Measurements from ENCODE around the gene SLC22A8. TPM values are rescaled to one million over a fixed set of nuclear protein-coding genes. Genes with fewer than 3 reads are reported as not detected.

Gene SLC22A8
- total RNA-seq, 1 donor from 2014 or later = not detected

- H3K9me3 Mint-ChIP-seq = no peaks in the 10 kb centered on the region
- no peaks in the 10 kb centered on the region for H3K36me3 Mint-ChIP-seq (ENCODE audit: low read depth)
- no peaks in the 10 kb centered on the region for H3K4me1 Mint-ChIP-seq
- intact Hi-C loops (cut with micrococcal nuclease) = no loop called here
- no peak overlapping the region for H3K4me3 Mint-ChIP-seq
- H3K27ac Mint-ChIP-seq = no peak overlapping the region
- H3K27me3 Mint-ChIP-seq = peaks cover 17% of the 10 kb centered on the region
- DNase-seq (no peak), ATAC-seq (ENCODE audit: low read depth) (no peak)
- TF ChIP-seq CTCF (IDR thresholded peaks at IDR 0.05) = no peak
- CTCF ChIA-PET = no interaction called here
- POLR2A ChIA-PET = no interaction called here
These were observed 27.4 kb downstream of the SLC22A8 start for GRCh38 chr11:62988276-62988675.

GRCh38 chr11:62985041-62985750 lies 30.4 kb downstream of the SLC22A8 start:
- Mint-ChIP-seq H3K9me3 (no peaks in the 10 kb centered on the region), H3K4me1 (no peaks in the 10 kb centered on the region), H3K27ac (no peak overlapping the region), H3K4me3 (no peak overlapping the region), H3K36me3 (ENCODE audit: low read depth) (no peaks in the 10 kb centered on the region), H3K27me3 (peaks cover 10% of the 10 kb centered on the region)
- ChIA-PET POLR2A (no interaction called here), CTCF (no interaction called here)
- ATAC-seq (ENCODE audit: low read depth) = no peak
- DNase-seq = no peak
- intact Hi-C loops (cut with micrococcal nuclease) = no loop called here
- TF ChIP-seq CTCF (IDR thresholded peaks at IDR 0.05) = no peak

- Mint-ChIP-seq H3K27me3 (peaks cover 11% of the 10 kb centered on the region), H3K27ac (no peak within 1 kb of the TSS), H3K9me3 (no peaks in the 10 kb centered on the region), H3K36me3 (ENCODE audit: low read depth) (no peaks in the 10 kb centered on the region), H3K4me3 (no peak within 1 kb of the TSS), H3K4me1 (no peaks in the 10 kb centered on the region)
- CTCF ChIA-PET = no interaction called here
- TF ChIP-seq CTCF (IDR thresholded peaks at IDR 0.05) = no peak
- DNase-seq (no peak), ATAC-seq (ENCODE audit: low read depth) (no peak)
- intact Hi-C loops (cut with micrococcal nuclease) = no loop called here
- POLR2A ChIA-PET = no interaction called here
These were observed 31.1 kb downstream of the SLC22A8 start, which contains the start of gene SLC22A6 for GRCh38 chr11:62984451-62984991. Gene SLC22A6 (minus strand): TSS chr11:62984967. CDS start chr11:62984690, 277 bp downstream.

GRCh38 chr11:62983536-62984199 lies 32.0 kb downstream of the SLC22A8 start:
- DNase-seq = no peak
- CTCF ChIA-PET = no interaction called here
- Mint-ChIP-seq H3K36me3 (ENCODE audit: low read depth) (no peaks in the 10 kb centered on the region), H3K27me3 (peaks cover 16% of the 10 kb centered on the region), H3K27ac (no peak overlapping the region), H3K4me3 (no peak overlapping the region), H3K4me1 (no peaks in the 10 kb centered on the region), H3K9me3 (no peaks in the 10 kb centered on the region)
- no peak for TF ChIP-seq CTCF (IDR thresholded peaks at IDR 0.05)
- POLR2A ChIA-PET = no interaction called here
- intact Hi-C loops (cut with micrococcal nuclease) = no loop called here
- no peak for ATAC-seq (ENCODE audit: low read depth)

- peaks cover 21% of the 10 kb centered on the region for H3K27me3 Mint-ChIP-seq
These were observed 33.9 kb downstream of the SLC22A8 start for GRCh38 chr11:62981743-62982142.

More at GRCh38 chr11:62981743-62982142, 33.9 kb downstream of the SLC22A8 start:
- Mint-ChIP-seq H3K4me1 (no peaks in the 10 kb centered on the region), H3K9me3 (no peaks in the 10 kb centered on the region), H3K4me3 (no peak overlapping the region), H3K27ac (no peak overlapping the region), H3K36me3 (ENCODE audit: low read depth) (no peaks in the 10 kb centered on the region)
- DNase-seq (no peak), ATAC-seq (ENCODE audit: low read depth) (no peak)
- no peak for TF ChIP-seq CTCF (IDR thresholded peaks at IDR 0.05)
- ChIA-PET POLR2A (no interaction called here), CTCF (interaction anchor here (0.6 kb wide), 1 partner anchor 15 kb away, joined by 3 read pairs; no protein-coding TSS in a partner anchor)
- intact Hi-C loops (cut with micrococcal nuclease) = no loop called here
